DMS153 (cell line): ENCODE results near the gene PLXNB2.
"Not testable (repeated sequence)": the region's sequence is repeated elsewhere in the genome, so short reads cannot be mapped to it uniquely, and the experiment has no call there.

Source experiments
- DNase-seq: peaks from one replicate; lab custom pipeline; 2025; lab: John Stamatoyannopoulos, UW

The PLXNB2 gene

GRCh38 chr22:50280708-50281383, 26.6 kb downstream of the PLXNB2 start:
- DNase-seq, result no peak

GRCh38 chr22:50280022-50280707, 27.3 kb downstream of the PLXNB2 start:
- DNase-seq, result no peak

- no peak for DNase-seq
Measured at GRCh38 chr22:50278956-50279619, 28.4 kb downstream of the PLXNB2 start.

DNA sequence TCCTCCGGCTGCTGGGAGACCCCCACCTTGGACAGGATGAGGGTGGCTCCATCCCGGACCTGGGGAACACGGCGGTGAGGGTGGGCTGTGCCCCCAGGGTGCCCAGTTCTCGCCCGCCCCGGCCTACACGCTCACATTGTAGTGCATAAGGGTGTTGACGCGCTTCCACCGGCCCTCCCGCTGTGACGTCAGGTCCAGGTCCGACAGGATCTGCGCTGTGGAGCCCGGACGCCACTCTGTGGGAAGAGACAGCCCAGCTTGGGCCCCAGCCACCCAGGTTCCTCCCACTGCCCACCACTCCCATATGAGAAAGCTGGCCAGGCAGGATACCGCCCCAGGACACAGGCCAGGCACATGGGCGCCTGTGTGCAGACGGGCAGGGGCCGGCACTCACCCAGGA, 29.0 kb downstream of the PLXNB2 start:
- DNase-seq, result no peak

- DNase-seq, result no peak
Measured at GRCh38 chr22:50277761-50278160, 29.7 kb downstream of the PLXNB2 start.

GRCh38 chr22:50276143-50276542, 31.3 kb downstream of the PLXNB2 start:
- DNase-seq, result no peak

DNA sequence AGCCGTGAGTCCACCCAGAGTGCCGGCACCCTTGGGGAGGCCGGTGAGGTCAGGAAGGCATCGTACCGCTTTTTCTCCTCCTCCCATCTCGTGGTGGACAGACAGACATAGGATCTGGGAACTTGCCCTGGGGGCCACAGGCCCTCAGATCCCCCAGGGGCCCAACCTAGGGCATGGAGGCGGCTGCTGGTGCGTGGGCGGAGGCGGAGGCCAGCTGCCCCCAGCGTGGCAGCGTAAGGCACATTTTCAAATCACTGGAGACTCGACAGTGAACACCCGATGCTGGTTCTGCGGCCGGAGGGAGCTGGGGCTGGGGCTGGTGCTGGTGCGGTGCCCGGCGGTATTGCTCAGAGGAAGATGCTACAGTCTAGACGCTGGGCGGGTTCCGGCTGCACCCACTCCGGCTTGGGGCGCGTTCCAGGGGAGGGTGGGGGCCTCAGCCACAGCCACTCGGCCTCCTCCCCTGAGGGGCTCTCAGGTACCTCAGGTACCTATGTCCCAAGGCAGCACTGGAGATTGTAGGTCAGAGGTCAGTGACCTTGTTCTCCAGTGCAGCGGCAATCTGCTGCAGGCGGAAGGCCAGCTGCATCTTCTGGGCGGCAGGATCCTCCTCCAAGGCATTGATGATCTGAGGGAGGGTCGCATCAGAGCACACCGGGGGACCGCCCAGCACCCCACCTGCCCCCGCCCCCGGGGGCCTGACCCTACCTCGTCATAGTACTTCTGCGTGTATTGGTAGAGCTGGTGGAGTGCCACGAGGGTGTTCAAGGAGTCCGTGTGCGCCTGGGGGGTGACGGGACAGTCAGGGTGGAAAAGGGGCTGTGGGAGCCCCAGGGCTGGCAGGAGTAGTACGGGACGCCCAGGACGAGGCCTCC, 32.0 kb downstream of the PLXNB2 start:
- no peak for DNase-seq

- DNase-seq, result no peak
Measured at GRCh38 chr22:50274771-50275170, 32.7 kb downstream of the PLXNB2 start.

- DNase-seq, result no peak
Measured at GRCh38 chr22:50274311-50274710, 33.1 kb downstream of the PLXNB2 start.

DNA sequence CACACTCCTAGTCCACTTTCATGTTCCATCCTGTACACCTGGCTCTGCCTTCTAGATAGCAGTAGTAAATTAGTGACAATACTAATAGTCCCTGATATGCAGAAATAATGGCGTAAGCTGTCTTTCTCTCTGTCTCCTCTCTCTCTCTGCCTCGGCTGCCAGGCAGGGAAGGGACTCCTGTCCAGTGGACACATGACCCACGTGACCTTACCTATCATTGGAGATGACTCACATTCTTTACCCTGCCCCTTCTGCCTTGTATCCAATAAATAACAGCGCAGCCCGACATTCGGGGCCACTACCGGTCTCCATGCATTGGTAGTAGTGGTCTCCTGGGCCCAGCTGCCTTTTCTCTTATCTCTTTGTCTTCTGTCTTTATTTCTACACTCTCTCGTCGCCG, 33.7 kb downstream of the PLXNB2 start:
- not testable (repeated sequence) for DNase-seq

DNA sequence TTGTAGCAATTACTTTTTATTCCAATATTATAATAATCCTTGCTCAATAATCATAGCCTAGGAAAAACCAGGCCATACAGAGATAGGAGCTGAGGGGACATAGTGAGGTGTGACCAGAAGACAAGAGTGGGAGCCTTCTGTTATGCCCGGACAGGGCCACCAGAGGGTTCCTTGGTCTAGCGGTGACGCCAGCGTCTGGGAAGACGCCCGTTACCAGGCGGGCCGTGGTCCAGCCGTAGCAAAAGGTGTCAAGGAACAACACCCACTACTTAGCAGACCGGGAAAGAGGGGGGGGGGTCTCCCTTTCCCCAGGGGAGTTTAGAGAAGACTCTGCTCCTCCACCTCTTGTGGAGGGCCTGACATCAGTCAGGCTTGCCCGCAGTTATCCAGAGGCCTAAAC, 34.1 kb downstream of the PLXNB2 start:
- not testable (repeated sequence) for DNase-seq

DNA sequence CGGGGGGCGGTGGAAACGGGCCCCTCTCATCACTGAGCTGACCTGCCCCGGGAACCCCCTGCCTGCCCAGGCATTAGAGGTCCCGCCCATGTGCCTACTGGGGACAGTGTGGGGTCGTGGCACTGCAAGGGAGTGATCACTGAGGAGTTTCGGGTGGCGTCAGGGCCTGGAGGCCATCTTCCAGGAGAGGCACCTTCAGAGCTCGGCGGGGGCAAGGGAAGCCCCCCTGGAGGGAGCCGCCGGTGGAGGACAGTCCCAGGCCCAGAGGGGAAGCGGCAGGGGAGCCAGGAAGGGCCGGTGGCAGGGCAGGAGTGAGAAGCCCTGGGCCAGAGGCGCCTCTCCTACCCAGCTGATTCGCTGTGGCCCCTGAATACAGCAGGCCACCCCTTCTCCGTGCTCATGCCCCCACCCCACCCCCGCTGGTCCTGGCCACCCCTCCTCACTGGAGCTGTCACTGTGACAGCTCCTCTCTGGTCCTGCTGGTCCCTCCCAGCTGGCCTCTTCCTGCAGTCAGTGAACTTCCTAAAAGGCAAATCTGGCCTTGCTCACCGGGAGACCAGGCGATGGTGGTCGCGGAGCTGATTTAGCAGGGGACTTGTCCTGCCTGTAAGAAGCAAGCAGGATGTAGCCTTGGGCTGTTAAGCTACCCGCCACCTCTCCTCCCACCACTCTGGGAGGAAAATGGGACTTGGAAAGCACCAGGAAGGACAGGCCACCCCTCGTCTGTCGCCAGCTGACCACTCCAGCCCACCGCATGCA, 35.2 kb downstream of the PLXNB2 start:
- no peak for DNase-seq

DNA sequence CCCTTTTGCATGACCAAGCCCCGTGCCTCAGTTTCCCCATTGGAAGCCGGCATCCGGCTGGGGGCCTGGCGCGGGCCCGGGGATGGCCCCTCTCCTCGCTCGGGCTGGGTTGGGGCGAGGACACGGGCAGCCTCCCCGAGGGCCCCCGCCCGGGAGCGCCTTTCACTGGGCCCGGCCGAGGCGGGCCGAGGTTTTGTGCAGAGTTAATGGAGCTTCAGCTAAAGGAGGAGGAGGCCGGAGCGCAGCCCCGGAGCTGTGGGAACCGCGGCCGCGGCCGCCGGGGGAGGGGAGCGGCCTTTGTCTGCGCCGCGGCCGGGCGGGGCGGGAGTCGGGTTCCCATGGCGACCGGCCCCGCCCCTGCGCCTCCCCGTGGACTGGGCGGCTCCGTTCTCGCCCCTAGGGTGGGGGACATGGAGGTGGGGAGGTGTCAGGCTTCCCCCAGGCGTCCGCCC, 35.9 kb downstream of the PLXNB2 start:
- DNase-seq, result peak; percentile 51

DNA sequence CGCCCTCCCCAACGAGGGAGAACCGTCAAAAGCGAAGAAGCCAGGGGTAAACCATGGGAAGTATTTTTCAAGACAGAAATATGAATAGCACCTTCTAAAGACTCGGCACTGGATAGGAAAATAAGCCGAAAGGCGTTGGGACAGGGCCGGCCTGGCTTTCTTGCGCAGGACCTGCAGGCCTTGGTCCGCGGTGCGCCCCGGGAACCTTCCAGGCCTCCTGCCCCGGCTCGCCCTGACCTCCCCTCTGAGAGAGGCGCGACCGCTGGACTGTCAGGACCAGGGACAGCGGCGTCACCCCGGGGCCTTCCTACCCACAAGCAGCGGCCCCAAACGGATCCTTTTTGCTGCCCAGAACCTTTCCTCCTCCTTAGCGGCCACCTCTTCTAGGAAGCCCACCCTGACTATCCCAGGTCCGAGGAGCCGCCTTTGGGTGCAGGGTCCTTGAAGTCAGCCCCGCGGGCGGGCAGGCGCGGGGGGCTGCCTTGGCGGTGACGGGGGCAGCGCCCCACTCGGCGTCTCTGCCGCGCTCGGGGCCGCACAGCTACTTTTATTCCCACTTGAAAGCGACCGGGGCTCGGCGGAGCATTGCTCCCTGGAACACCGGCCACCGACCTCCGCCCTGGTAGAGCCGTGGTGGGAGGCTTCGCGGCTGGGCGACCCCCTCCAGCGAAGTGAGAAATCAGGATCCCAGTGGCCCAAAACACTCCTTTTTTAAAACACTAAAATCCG, 36.6 kb downstream of the PLXNB2 start:
- no peak for DNase-seq

GRCh38 chr22:50269970-50270665, 37.3 kb downstream of the PLXNB2 start, which contains the start of gene MAPK11:
TSS of gene MAPK11 (minus strand) at chr22:50270380. CDS start at chr22:50270292, 88 bp downstream.
- DNase-seq, result peak; percentile 11

GRCh38 chr22:50269573-50269969, 37.9 kb downstream of the PLXNB2 start:
- no peak for DNase-seq

GRCh38 chr22:50268655-50269113, 38.8 kb downstream of the PLXNB2 start:
- DNase-seq, result peak; percentile 38

DNA sequence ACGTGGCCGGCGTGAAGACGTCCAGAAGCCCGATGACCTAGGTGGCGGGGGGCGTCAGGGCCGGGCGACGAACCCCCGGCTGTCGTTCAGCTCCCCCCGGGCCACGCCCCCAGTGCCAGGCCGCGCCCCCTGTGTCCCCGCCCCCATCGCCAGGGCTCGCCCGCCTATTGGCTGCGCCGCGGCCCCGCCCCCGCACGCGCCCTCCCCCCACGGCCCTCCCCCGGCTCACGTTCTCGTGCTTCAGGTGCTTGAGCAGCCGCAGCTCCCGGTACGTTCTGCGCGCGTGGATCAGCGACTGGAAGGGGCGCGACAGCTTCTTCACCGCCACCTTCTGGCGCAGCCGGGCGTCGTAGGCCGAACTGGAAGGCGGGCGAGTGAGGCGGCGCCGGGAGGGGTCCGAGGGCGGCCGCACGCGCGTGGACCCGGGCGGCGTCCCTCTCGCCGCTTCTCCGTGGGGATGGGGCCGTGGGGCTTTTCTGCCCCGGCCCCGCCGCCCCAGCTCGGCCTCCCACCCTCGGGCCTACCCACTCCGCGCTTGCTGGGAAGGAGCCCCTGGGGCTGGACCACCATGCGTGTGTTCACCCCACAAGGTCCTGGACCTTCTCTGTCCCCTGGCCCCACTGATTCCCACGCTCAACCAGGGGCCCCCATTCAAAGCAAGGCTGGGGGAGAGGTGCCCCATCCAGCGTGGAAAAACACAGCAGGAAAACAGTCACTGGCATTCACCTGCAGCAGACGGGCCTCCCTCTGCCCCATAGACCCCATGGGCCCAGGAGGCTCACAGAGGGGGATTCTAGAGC, 39.7 kb downstream of the PLXNB2 start:
- no peak for DNase-seq

DNA sequence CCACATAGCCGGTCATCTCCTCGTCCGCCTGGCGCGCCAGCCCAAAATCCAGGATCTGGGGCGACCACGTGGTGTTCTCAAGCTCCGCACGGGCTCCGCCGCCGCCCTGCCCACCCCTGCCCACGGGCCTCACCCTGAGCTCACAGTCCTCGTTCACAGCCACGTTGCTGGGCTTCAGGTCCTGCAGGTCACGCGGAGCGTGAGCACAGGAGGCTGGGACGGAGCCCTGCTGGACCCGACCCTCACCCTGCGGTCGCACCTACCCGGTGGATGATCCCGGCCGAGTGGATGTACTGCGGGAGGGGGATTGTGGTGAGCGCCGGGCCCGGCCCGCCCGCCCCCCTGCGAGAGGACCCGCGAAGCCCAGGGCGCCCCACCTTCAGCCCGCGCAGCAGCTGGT, 40.5 kb downstream of the PLXNB2 start:
- no peak for DNase-seq
